H1 (cell line): ENCODE data around the gene PLA2G4F. TPM values are rescaled to one million over a fixed set of nuclear protein-coding genes. Genes with fewer than 3 reads are reported as not detected.

ENCODE experiments used
- CTCF ChIA-PET: fragments of 300-600 bp; sonication (Branson Sonifier 250); formaldehyde crosslinking; loops from one replicate; lab custom pipeline; 2021; ENCODE audit not compliant: partially characterized antibody; lab: Charles Lee
- POLR2A ChIA-PET: fragments of 300-600 bp; sonication (Branson Sonifier 250); formaldehyde crosslinking; loops from one replicate; lab custom pipeline; 2021; ENCODE audit warnings: inconsistent platforms; ENCODE audit not compliant: partially characterized antibody; lab: Charles Lee
- DNase-seq, 2 experiments: peaks; one replicate each; pipeline versions ENCODE4 v3.0.0 to v3.0.0-alpha.2; 2010 to 2022; ENCODE audit warnings: low spot score in 2 of 2, low read depth in 1 of 2, mixed read lengths in 1 of 2
- FAIRE-seq: peaks from 2 replicates; lab custom pipeline; 2011; peaks lifted over from hg19 to GRCh38; lab: Jason Lieb, UNC
- H2AFZ ChIP-seq: 2 replicates; pipeline ENCODE4 v1.8.1; 2012; ENCODE audit warnings: low read length, inconsistent platforms
- H2AK5ac ChIP-seq: 2 replicates; pipeline ENCODE4 v1.6.1; 2013; ENCODE audit warnings: low read depth, low read length
- H2BK120ac ChIP-seq: replicated peaks from 2 replicates; pipeline ENCODE3; 2013; ENCODE audit warnings: low read depth, low read length, inconsistent platforms
- H2BK12ac ChIP-seq: 2 replicates; pipeline ENCODE4 v1.6.1; 2013; ENCODE audit warnings: low read depth, low read length
- H2BK15ac ChIP-seq: 2 replicates; pipeline ENCODE4 v1.6.1; 2013; ENCODE audit warnings: low read length
- H2BK20ac ChIP-seq: 2 replicates; pipeline ENCODE4 v1.6.1; 2013; ENCODE audit warnings: low read length
- H2BK5ac ChIP-seq: 2 replicates; pipeline ENCODE4 v1.6.1; 2013; ENCODE audit warnings: low read depth, low read length
- H3K14ac ChIP-seq: 2 replicates; pipeline ENCODE4 v1.6.1; 2013; ENCODE audit warnings: inconsistent platforms; ENCODE audit not compliant: insufficient read length
- H3K18ac ChIP-seq: 2 replicates; pipeline ENCODE4 v1.6.1; 2013; ENCODE audit warnings: low read length; ENCODE audit errors: extremely low read depth
- H3K23ac ChIP-seq: 2 replicates; pipeline ENCODE4 v1.6.1; 2013; ENCODE audit warnings: inconsistent platforms; ENCODE audit not compliant: insufficient read length
- H3K23me2 ChIP-seq: 2 replicates; pipeline ENCODE4 v1.6.1; 2013; ENCODE audit warnings: low read depth, low read length
- H3K27ac ChIP-seq: 2 replicates; pipeline ENCODE4 v1.6.1; 2011; ENCODE audit warnings: low read depth, low read length, inconsistent platforms
- H3K27me3 ChIP-seq, 4 experiments: replicated peaks in 1 of 4; 1 replicate in 1 of 4; 2 replicates in 3 of 4; pipeline versions ENCODE4 v1.6.1 to v1.8.1; 2011 to 2013; ENCODE audit warnings: low read length in 3 of 4, mild to moderate bottlenecking in 3 of 4, inconsistent platforms in 2 of 4, mixed read lengths in 2 of 4, moderate library complexity in 1 of 4; ENCODE audit not compliant: control insufficient read depth in 3 of 4, insufficient read depth in 3 of 4; ENCODE audit errors: extremely low read depth in 1 of 4
- H3K36me3 ChIP-seq, 4 experiments: 2 replicates each; pipeline versions ENCODE4 v1.6.1 to v1.8.1; 2011 to 2013; ENCODE audit warnings: mild to moderate bottlenecking in 4 of 4, low read length in 3 of 4, moderate library complexity in 2 of 4, control low read depth in 1 of 4, inconsistent platforms in 1 of 4; ENCODE audit not compliant: insufficient read depth in 4 of 4, control insufficient read depth in 2 of 4
- H3K4ac ChIP-seq: replicated peaks from 2 replicates; pipeline ENCODE3; 2013; ENCODE audit warnings: low read length, low read depth, mixed read lengths, inconsistent platforms; ENCODE audit not compliant: insufficient read length
- H3K4me1 ChIP-seq, 4 experiments: replicated peaks in 1 of 4; 1 replicate in 1 of 4; 2 replicates in 3 of 4; pipeline versions ENCODE4 v1.6.1 to v1.8.1; 2011 to 2013; ENCODE audit warnings: low read length in 3 of 4, inconsistent platforms in 2 of 4, mixed read lengths in 1 of 4; ENCODE audit not compliant: insufficient read depth in 4 of 4, control insufficient read depth in 3 of 4
- H3K4me2 ChIP-seq, 2 experiments: 2 replicates each; pipeline versions ENCODE4 v1.6.1 to v1.8.1; 2011 to 2013; ENCODE audit warnings: low read depth in 2 of 2, low read length in 2 of 2, control low read depth in 1 of 2, inconsistent platforms in 1 of 2, mild to moderate bottlenecking in 1 of 2; ENCODE audit not compliant: insufficient read depth in 1 of 2
- H3K4me3 ChIP-seq, 4 experiments: fragments of 200-600, 300-600 bp in 1 of 4; sonication (generic), shearing (Covaris generic), sonication (Bioruptor Twin) in 1 of 4; 2 replicates each; pipeline versions ENCODE4 v1.5.1 to v1.8.1; 2011 to 2016; ENCODE audit warnings: low read length in 4 of 4, low read depth in 3 of 4, control low read depth in 2 of 4, inconsistent platforms in 2 of 4, mild to moderate bottlenecking in 2 of 4, mixed read lengths in 1 of 4, moderate library complexity in 1 of 4; ENCODE audit not compliant: insufficient read depth in 2 of 4; ENCODE audit errors: extremely low read depth in 1 of 4
- H3K56ac ChIP-seq: replicated peaks from 2 replicates; pipeline ENCODE3; 2013; ENCODE audit warnings: low read depth, mild to moderate bottlenecking, mixed read lengths, low read length, inconsistent platforms; ENCODE audit not compliant: insufficient read length
- H3K79me1 ChIP-seq: 2 replicates; pipeline ENCODE4 v1.6.1; 2013; ENCODE audit warnings: low read depth, low read length, control low read depth
- H3K79me2 ChIP-seq, 2 experiments: 2 replicates each; pipeline versions ENCODE4 v1.6.1 to v1.8.1; 2012 to 2013; ENCODE audit warnings: low read length in 2 of 2, mild to moderate bottlenecking in 2 of 2, inconsistent platforms in 1 of 2; ENCODE audit not compliant: insufficient read depth in 2 of 2, control insufficient read depth in 1 of 2
- H3K9ac ChIP-seq, 4 experiments: replicated peaks in 1 of 4; 1 replicate in 1 of 4; 2 replicates in 3 of 4; pipeline versions ENCODE4 v1.6.1 to v1.8.1; 2011 to 2013; ENCODE audit warnings: low read depth in 3 of 4, low read length in 3 of 4, control low read depth in 2 of 4, mild to moderate bottlenecking in 2 of 4, moderate library complexity in 2 of 4, inconsistent platforms in 1 of 4; ENCODE audit errors: extremely low read depth in 1 of 4
- H3K9me3 ChIP-seq, 2 experiments: 2 replicates each; pipeline versions ENCODE4 v1.6.1 to v1.8.1; 2012 to 2013; ENCODE audit warnings: mild to moderate bottlenecking in 2 of 2, moderate library complexity in 2 of 2, control low read depth in 1 of 2, inconsistent platforms in 1 of 2, low read depth in 1 of 2, low read length in 1 of 2, mixed read lengths in 1 of 2; ENCODE audit not compliant: insufficient read depth in 2 of 2
- H4K20me1 ChIP-seq, 2 experiments: replicated peaks in 1 of 2; 2 replicates each; pipeline versions ENCODE3 to v1.8.1; 2011 to 2013; ENCODE audit warnings: inconsistent platforms in 2 of 2, low read length in 2 of 2, mild to moderate bottlenecking in 1 of 2; ENCODE audit not compliant: insufficient read depth in 2 of 2, control insufficient read depth in 1 of 2
- H4K5ac ChIP-seq: 2 replicates; pipeline ENCODE4 v1.6.1; 2013; ENCODE audit warnings: low read length, low read depth, mixed read lengths, inconsistent platforms; ENCODE audit not compliant: insufficient read length
- H4K8ac ChIP-seq: 2 replicates; pipeline ENCODE4 v1.8.0; 2013; ENCODE audit warnings: mild to moderate bottlenecking, moderate library complexity, low read length, inconsistent platforms; ENCODE audit not compliant: insufficient read depth; ENCODE audit errors: extremely low read depth
- H4K91ac ChIP-seq: replicated peaks from 2 replicates; pipeline ENCODE3; 2013; ENCODE audit warnings: low read length, mixed read lengths, inconsistent platforms; ENCODE audit not compliant: insufficient read length
- ASH2L ChIP-seq: fragments of 200-600, 300-600 bp; sonication (generic); IDR thresholded peaks from one replicate; pipeline ENCODE4 v1.7.1; 2017; ENCODE audit warnings: low read length
- BCL11A ChIP-seq, 2 experiments: IDR thresholded peaks; one replicate each; pipeline ENCODE4 v1.6.1; 2011; ENCODE audit warnings: low read depth in 2 of 2, low read length in 2 of 2, mild to moderate bottlenecking in 2 of 2
- CBX5 ChIP-seq: fragments of 300-800, 300-1000 bp; sonication (generic); IDR thresholded peaks from 2 replicates; pipeline ENCODE4 v1.7.1; 2016; ENCODE audit warnings: antibody characterized with exemption, low read length, low read depth
- CHD2 ChIP-seq: IDR thresholded peaks from 2 replicates; pipeline ENCODE4 v1.6.1; 2012; ENCODE audit warnings: low read length, improper control_type of control experiment
- E2F6 ChIP-seq: IDR thresholded peaks from 2 replicates; pipeline ENCODE4 v1.6.1; 2012; ENCODE audit warnings: inconsistent platforms
- JUND ChIP-seq: IDR thresholded peaks from 2 replicates; pipeline ENCODE4 v1.6.1; 2011; ENCODE audit warnings: mild to moderate bottlenecking, improper control_type of control experiment, low read length
- KDM4A ChIP-seq: IDR thresholded peaks from one replicate; pipeline ENCODE4 v1.7.1; 2012; ENCODE audit warnings: low read depth, mild to moderate bottlenecking, moderate library complexity, low read length, inconsistent platforms; ENCODE audit not compliant: severe bottlenecking
- PHF8 ChIP-seq: fragments of 200-600 bp; sonication (generic); conservative IDR thresholded peaks from 2 replicates; pipeline ENCODE4 v1.7.1; 2012; ENCODE audit warnings: low read depth, mild to moderate bottlenecking, inconsistent platforms, low read length, moderate library complexity
- RBBP5 ChIP-seq: IDR thresholded peaks from 2 replicates; pipeline ENCODE4 v1.7.1; 2012; ENCODE audit warnings: low read depth, mild to moderate bottlenecking, inconsistent platforms, low read length, moderate library complexity, borderline replicate concordance
- SAP30 ChIP-seq: fragments of 300-600 bp; sonication (generic); IDR thresholded peaks from 2 replicates; pipeline ENCODE4 v1.7.1; 2012; ENCODE audit warnings: low read length, moderate library complexity, mild to moderate bottlenecking, inconsistent platforms; ENCODE audit not compliant: insufficient read depth, insufficient replicate concordance
- SRF ChIP-seq: IDR thresholded peaks from 2 replicates; pipeline ENCODE4 v1.6.1; 2011; ENCODE audit warnings: mild to moderate bottlenecking, low read depth, low read length, moderate library complexity
- SUZ12 ChIP-seq: fragments of 200-600 bp; sonication (generic); IDR thresholded peaks from 2 replicates; pipeline ENCODE4 v1.6.1; 2012; ENCODE audit warnings: mild to moderate bottlenecking, inconsistent platforms, low read length, moderate library complexity, mixed read lengths
- TEAD4 ChIP-seq: IDR thresholded peaks from 2 replicates; pipeline ENCODE4 v1.6.1; 2012; ENCODE audit warnings: low read depth, low read length, inconsistent platforms, mixed read lengths
- WGBS, 2 experiments: shearing (Covaris generic) in 1 of 2; methylation state at CpG; one replicate each; pipeline versions ENCODE4 v1.1.6 to v1.1.7; 2013 to 2015; ENCODE audit warnings: low lambda C conversion rate in 2 of 2, mixed read lengths in 2 of 2, inconsistent platforms in 1 of 2, low coverage in 1 of 2, missing lambda C conversion rate in 1 of 2; ENCODE audit not compliant: insufficient replicate concordance in 2 of 2, insufficient coverage in 1 of 2, insufficient read length in 1 of 2; ENCODE audit errors: extremely low coverage in 1 of 2, missing lambda C conversion rate in 1 of 2; 5-methylcytosine and 5-hydroxymethylcytosine counted together
- polyA plus RNA-seq, 7 experiments: library from polyadenylated mRNA; depleted of rRNA in 3 of 7; stranded (reverse) in 5 of 7; unstranded in 2 of 7; fragments of >200 nt in 5 of 7; fragments of 200-250 nt in 2 of 7; gene quantifications; 1 replicate in 5 of 7; 2 replicates in 1 of 7; 4 replicates in 1 of 7; pipeline versions ENCODE4 v1.2.1 to v1.2.3, GENCODE V29; 2011 to 2013; ENCODE audit warnings: missing spikeins in 2 of 7, mixed read lengths in 2 of 7
- total RNA-seq: library from RNA; stranded (reverse); fragmentation: NEBNext Ultra II Directional; extraction: Animal tissue kit (Norgen Biotek cat#: 25700); gene quantifications from 2 replicates; pipeline ENCODE4 v1.2.1, GENCODE V29; 2021

Gene PLA2G4F
- total and polyA plus RNA-seq, 2 of the 8 experiments (the other 6 are each of a cell fraction or from before 2014, with no cell fraction given), result not detected

DNA sequence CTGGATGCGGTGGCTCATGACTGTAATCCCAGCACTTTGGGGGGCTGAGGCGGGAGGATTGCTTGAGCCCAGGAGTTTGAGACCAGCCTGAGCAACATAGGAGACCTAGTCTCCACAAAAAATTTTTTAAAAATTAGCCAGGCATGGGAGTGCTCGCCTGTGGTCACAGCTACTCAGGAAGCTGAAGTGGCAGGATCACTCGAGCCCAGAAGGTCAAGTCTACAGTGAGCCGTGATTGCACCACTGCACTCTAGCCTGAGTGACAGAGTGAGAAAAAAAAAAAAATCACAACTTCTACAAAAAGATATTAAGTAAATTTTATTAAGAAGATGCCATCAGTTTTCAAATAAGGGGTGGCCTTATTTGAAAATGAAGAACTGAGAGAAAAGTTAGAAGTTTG lies 50.1 kb downstream of the PLA2G4F start:
- no peak for FAIRE-seq
- H3K4me2 ChIP-seq, result no peak overlapping the region
- H3K9me3 ChIP-seq, result no peaks in the 10 kb centered on the region
- POLR2A ChIA-PET, result interaction anchor here (0.6 kb wide), 1 partner anchor 16 kb away, joined by 3 read pairs; no protein-coding TSS in a partner anchor
- no peak overlapping the region for H2BK15ac ChIP-seq
- no peaks in the 10 kb centered on the region for H3K79me2 ChIP-seq
- H3K27me3 ChIP-seq, result no peaks in the 10 kb centered on the region
- TF ChIP-seq CBX5, result no peak
- no peak for TF ChIP-seq BCL11A (IDR thresholded peaks at IDR 0.05; ENCODE audit: low read depth in 2 of 2, low read length in 2 of 2)
- TF ChIP-seq CHD2, result no peak
- TF ChIP-seq RBBP5, result no peak
- no peak for TF ChIP-seq SRF
- TF ChIP-seq ASH2L, result no peak
- TF ChIP-seq TEAD4, result no peak
- TF ChIP-seq SUZ12, result no peak
- TF ChIP-seq SAP30, result no peak
- no peak for TF ChIP-seq KDM4A
- no peak for TF ChIP-seq JUND
- TF ChIP-seq PHF8, result no peak
- no peak for TF ChIP-seq E2F6
- no peak overlapping the region for H4K91ac ChIP-seq
- no peak overlapping the region for H2AK5ac ChIP-seq
- no peak overlapping the region for H3K27ac ChIP-seq
- no peak for DNase-seq
- H2BK12ac ChIP-seq, result no peak overlapping the region
- no peak overlapping the region for H4K5ac ChIP-seq
- CTCF ChIA-PET, result interaction anchor here (0.6 to 4.6 kb wide), 6 partner anchors 13 to 324 kb away, joined by 3 to 27 read pairs (median 5); no protein-coding TSS in a partner anchor
- H2BK5ac ChIP-seq, result no peak overlapping the region
- H2BK20ac ChIP-seq, result no peak overlapping the region
- H3K4me1 ChIP-seq, result no peaks in the 10 kb centered on the region
- no peak overlapping the region for H3K14ac ChIP-seq
- no peak overlapping the region for H3K9ac ChIP-seq
- no peaks in the 10 kb centered on the region for H3K23me2 ChIP-seq
- H3K4me3 ChIP-seq, result no peak overlapping the region
- H3K79me1 ChIP-seq, result no peaks in the 10 kb centered on the region
- no peaks in the 10 kb centered on the region for H3K36me3 ChIP-seq
- WGBS, 2 experiments, result 95% methylated on average over 5 of the region's 5 CpGs; no CpG with 5 or more reads in 1 of the 2 experiments
- H4K8ac ChIP-seq, result no peak overlapping the region
- H3K23ac ChIP-seq, result no peak overlapping the region
- H4K20me1 ChIP-seq, result no peaks in the 10 kb centered on the region
- H2AFZ ChIP-seq, result no peak overlapping the region
- H2BK120ac ChIP-seq, result no peak overlapping the region
- no peak overlapping the region for H3K4ac ChIP-seq
- no peak overlapping the region for H3K18ac ChIP-seq
- H3K56ac ChIP-seq, result no peak overlapping the region
